Cardiac muscle cell (in vitro differentiated cells and primary cell): Measurements from ENCODE around the gene RITA1. TPM values are rescaled to one million over a fixed set of nuclear protein-coding genes. Genes with fewer than 3 reads are reported as not detected.

Source experiments
- DNase-seq, 2 donors: peaks; one replicate each; pipeline versions ENCODE4 v3.0.0 to v3.0.0-alpha.2; 2010 to 2017; ENCODE audit warnings: low read depth in 1 of 2, low spot score in 1 of 2
- H3K27ac ChIP-seq: fragments of 200-600 bp; sonication (generic); 2 replicates; pipeline ENCODE4 v1.5.1; 2016
- H3K27me3 ChIP-seq: fragments of 200-600 bp; sonication (generic); 2 replicates; pipeline ENCODE4 v1.6.0; 2016; ENCODE audit warnings: control low read depth
- H3K36me3 ChIP-seq: fragments of 200-600 bp; sonication (generic); 2 replicates; pipeline ENCODE4 v1.5.1; 2016; ENCODE audit warnings: control low read depth
- H3K4me1 ChIP-seq: fragments of 200-600 bp; sonication (generic); 2 replicates; pipeline ENCODE4 v1.8.1; 2017; ENCODE audit warnings: low read depth, mild to moderate bottlenecking, mixed run types
- H3K4me3 ChIP-seq: fragments of 200-600 bp; sonication (generic); 2 replicates; pipeline ENCODE4 v1.5.1; 2016; ENCODE audit warnings: mild to moderate bottlenecking
- H3K9me3 ChIP-seq: fragments of 200-600 bp; sonication (generic); 2 replicates; pipeline ENCODE4 v1.5.1; 2017; ENCODE audit warnings: low read depth, mild to moderate bottlenecking, control low read depth
- CTCF ChIP-seq: IDR thresholded peaks from 2 replicates; pipeline ENCODE4 v1.5.1; 2012; ENCODE audit warnings: low read depth, mild to moderate bottlenecking, low read length
- polyA plus RNA-seq: library from polyadenylated mRNA; unstranded; fragments of >200 nt; fragmentation: Nextera tagmentation; extraction: Ambion mirVana; gene quantifications from 2 replicates; pipeline ENCODE4 v1.2.1, GENCODE V29; 2016
- total RNA-seq: library from RNA; depleted of rRNA; stranded (reverse); fragments of >200 nt; gene quantifications from 2 replicates; pipeline ENCODE4 v1.2.3, GENCODE V29; 2016

RITA1 gene
- total and polyA plus RNA-seq, 2 experiments from 2014 or later = 36.1 to 40.7 TPM

GRCh38 chr12:113221997-113222729, 36.6 kb downstream of the RITA1 start:
- Histone ChIP-seq H3K9me3 (no peaks in the 10 kb centered on the region), H3K4me3 (peak overlapping the region; percentile 50), H3K27me3 (no peaks in the 10 kb centered on the region), H3K4me1 (peaks cover 2% of the 10 kb centered on the region), H3K36me3 (no peaks in the 10 kb centered on the region), H3K27ac (peak overlapping the region; percentile 63)
- no peak for TF ChIP-seq CTCF
- no peak for DNase-seq

- Histone ChIP-seq H3K27ac (no peak overlapping the region), H3K4me1 (peaks cover 2% of the 10 kb centered on the region), H3K36me3 (no peaks in the 10 kb centered on the region), H3K4me3 (no peak overlapping the region), H3K9me3 (no peaks in the 10 kb centered on the region), H3K27me3 (no peaks in the 10 kb centered on the region)
- no peak for TF ChIP-seq CTCF
- peak in 1 of 2 donors; percentile 93 for DNase-seq
These were observed 37.4 kb downstream of the RITA1 start for GRCh38 chr12:113222730-113223531.

- Histone ChIP-seq H3K4me3 (no peak overlapping the region), H3K4me1 (peaks cover 5% of the 10 kb centered on the region), H3K9me3 (no peaks in the 10 kb centered on the region), H3K27me3 (no peaks in the 10 kb centered on the region), H3K27ac (no peak overlapping the region), H3K36me3 (no peaks in the 10 kb centered on the region)
- TF ChIP-seq CTCF = no peak
- no peak for DNase-seq
These were observed 39.4 kb downstream of the RITA1 start for GRCh38 chr12:113224955-113225354.

GRCh38 chr12:113226696-113227568, 41.4 kb downstream of the RITA1 start:
- no peak for DNase-seq
- no peaks in the 10 kb centered on the region for H3K9me3 ChIP-seq
- no peaks in the 10 kb centered on the region for H3K36me3 ChIP-seq
- TF ChIP-seq CTCF = no peak
- peaks cover 8% of the 10 kb centered on the region for H3K4me1 ChIP-seq
- H3K27me3 ChIP-seq = no peaks in the 10 kb centered on the region
- H3K27ac ChIP-seq = peak overlapping the region; percentile 21
- no peak overlapping the region for H3K4me3 ChIP-seq

- Histone ChIP-seq H3K27me3 (no peaks in the 10 kb centered on the region), H3K4me3 (no peak overlapping the region), H3K4me1 (peaks cover 9% of the 10 kb centered on the region), H3K27ac (peak overlapping the region; percentile 21), H3K36me3 (no peaks in the 10 kb centered on the region), H3K9me3 (no peaks in the 10 kb centered on the region)
- no peak for TF ChIP-seq CTCF
- no peak for DNase-seq
These were observed 42.3 kb downstream of the RITA1 start for GRCh38 chr12:113227686-113228391.
